Activated CD4-positive, alpha-beta T cell treated with anti-CD3 and anti-CD28 coated beads, Interleukin-2, amount 10 ng/mL, durations not matched to agents 24 days and 14 days (primary cell): Measurements from ENCODE around the gene IGSF6. TPM values are rescaled to one million over a fixed set of nuclear protein-coding genes. Genes with fewer than 3 reads are reported as not detected.
"Not testable (repeated sequence)": the region's sequence is repeated elsewhere in the genome, so short reads cannot be mapped to it uniquely, and the experiment has no call there.

ENCODE experiments used
- DNase-seq: peaks from one replicate; pipeline ENCODE4 v3.0.0; 2022
- H3K27ac Mint-ChIP-seq: one replicate; pipeline ENCODE4 v1.8.0; 2022; ENCODE audit warnings: mild to moderate bottlenecking, mixed read lengths
- H3K27me3 Mint-ChIP-seq: one replicate; pipeline ENCODE4 v1.8.0; 2022; ENCODE audit warnings: mixed read lengths
- H3K36me3 Mint-ChIP-seq: one replicate; pipeline ENCODE4 v1.8.0; 2022; ENCODE audit warnings: low read depth, mild to moderate bottlenecking, mixed read lengths
- H3K4me1 Mint-ChIP-seq: one replicate; pipeline ENCODE4 v1.8.0; 2021; ENCODE audit warnings: mixed read lengths
- H3K4me3 Mint-ChIP-seq: one replicate; pipeline ENCODE4 v1.8.0; 2022; ENCODE audit warnings: mild to moderate bottlenecking, moderate library complexity, mixed read lengths
- H3K9me3 Mint-ChIP-seq: one replicate; pipeline ENCODE4 v1.8.0; 2021; ENCODE audit warnings: mixed read lengths
- intact Hi-C: fragments of 100-400 bp; cut with micrococcal nuclease; formaldehyde crosslinking; loops from one replicate; pipeline ENCODE4 v1.15.1; 2023
- total RNA-seq: library from RNA; stranded (reverse); gene quantifications from 2 replicates; pipeline ENCODE4 v1.2.3, GENCODE V29; 2022

IGSF6 gene
- total RNA-seq, 1 donor from 2014 or later, result not detected

GRCh38 chr16:21611556-21612384 is 40.6 kb downstream of the IGSF6 start:
- Mint-ChIP-seq H3K36me3 (peaks cover 23% of the 10 kb centered on the region), H3K4me1 (peaks cover 53% of the 10 kb centered on the region), H3K27ac (no peak overlapping the region), H3K4me3 (no peak overlapping the region), H3K9me3 (no peaks in the 10 kb centered on the region), H3K27me3 (no peaks in the 10 kb centered on the region)
- DNase-seq, result no peak
- intact Hi-C loops, result no loop called here

GRCh38 chr16:21611198-21611555 is 41.2 kb downstream of the IGSF6 start:
- Mint-ChIP-seq H3K27me3 (no peaks in the 10 kb centered on the region), H3K4me3 (no peak overlapping the region), H3K4me1 (peaks cover 51% of the 10 kb centered on the region), H3K36me3 (peaks cover 23% of the 10 kb centered on the region), H3K9me3 (no peaks in the 10 kb centered on the region), H3K27ac (no peak overlapping the region)
- intact Hi-C loops, result no loop called here
- no peak for DNase-seq

- Mint-ChIP-seq H3K36me3 (peaks cover 19% of the 10 kb centered on the region), H3K4me3 (no peak overlapping the region), H3K27me3 (no peaks in the 10 kb centered on the region), H3K9me3 (no peaks in the 10 kb centered on the region), H3K27ac (no peak overlapping the region), H3K4me1 (peaks cover 49% of the 10 kb centered on the region)
- intact Hi-C loops, result no loop called here
- DNase-seq, result no peak
Measured at GRCh38 chr16:21610766-21611165, 41.6 kb downstream of the IGSF6 start.

- Mint-ChIP-seq H3K27ac (no peak overlapping the region), H3K36me3 (peaks cover 16% of the 10 kb centered on the region), H3K4me1 (peaks cover 50% of the 10 kb centered on the region), H3K27me3 (no peaks in the 10 kb centered on the region), H3K9me3 (no peaks in the 10 kb centered on the region), H3K4me3 (no peak overlapping the region)
- intact Hi-C loops, result no loop called here
- DNase-seq, result no peak
Measured at GRCh38 chr16:21610006-21610544, 42.3 kb downstream of the IGSF6 start.

GRCh38 chr16:21608639-21609328 is 43.6 kb downstream of the IGSF6 start:
- no peaks in the 10 kb centered on the region for H3K9me3 Mint-ChIP-seq
- peaks cover 51% of the 10 kb centered on the region for H3K4me1 Mint-ChIP-seq
- H3K27me3 Mint-ChIP-seq, result no peaks in the 10 kb centered on the region
- H3K4me3 Mint-ChIP-seq, result peak overlapping the region; percentile 25
- peak; percentile 78 for DNase-seq
- no peak overlapping the region for H3K27ac Mint-ChIP-seq
- H3K36me3 Mint-ChIP-seq, result peaks cover 6% of the 10 kb centered on the region
- intact Hi-C loops, result loop anchor here (1.0 kb wide), 1 partner anchor 8 kb away; no protein-coding TSS in a partner anchor

GRCh38 chr16:21605848-21606247 is 46.6 kb downstream of the IGSF6 start:
- H3K27me3 Mint-ChIP-seq, H3K4me3 Mint-ChIP-seq, H3K36me3 Mint-ChIP-seq, DNase-seq, H3K9me3 Mint-ChIP-seq, intact Hi-C loops, H3K27ac Mint-ChIP-seq: not testable (repeated sequence)
- peaks cover 55% of the 10 kb centered on the region for H3K4me1 Mint-ChIP-seq

GRCh38 chr16:21603928-21604327 is 48.5 kb downstream of the IGSF6 start:
- intact Hi-C loops, result no loop called here
- no peaks in the 10 kb centered on the region for H3K9me3 Mint-ChIP-seq

GRCh38 chr16:21602785-21603184 is 49.6 kb downstream of the IGSF6 start:
- no peak overlapping the region for H3K4me3 Mint-ChIP-seq
- H3K36me3 Mint-ChIP-seq, result peaks cover 1% of the 10 kb centered on the region
- H3K4me1 Mint-ChIP-seq, result peaks cover 46% of the 10 kb centered on the region
- DNase-seq, result no peak
- intact Hi-C loops, result no loop called here
- no peak overlapping the region for H3K27ac Mint-ChIP-seq
- no peaks in the 10 kb centered on the region for H3K27me3 Mint-ChIP-seq
- no peaks in the 10 kb centered on the region for H3K9me3 Mint-ChIP-seq

More at GRCh38 chr16:21603928-21604327, 48.5 kb downstream of the IGSF6 start:
- Mint-ChIP-seq H3K27ac (no peak overlapping the region), H3K4me1 (peaks cover 49% of the 10 kb centered on the region), H3K27me3 (no peaks in the 10 kb centered on the region), H3K4me3 (no peak overlapping the region), H3K36me3 (peaks cover 1% of the 10 kb centered on the region)
- DNase-seq, result no peak

- intact Hi-C loops, result loop anchor here (1.0 kb wide), 1 partner anchor 9 kb away; no protein-coding TSS in a partner anchor
- no peaks in the 10 kb centered on the region for H3K27me3 Mint-ChIP-seq
- peaks cover 1% of the 10 kb centered on the region for H3K36me3 Mint-ChIP-seq
- peak; percentile 70 for DNase-seq
- peaks cover 46% of the 10 kb centered on the region for H3K4me1 Mint-ChIP-seq
- peak overlapping the region; percentile 97 for H3K4me3 Mint-ChIP-seq
- H3K27ac Mint-ChIP-seq, result peak overlapping the region; percentile 93
- H3K9me3 Mint-ChIP-seq, result no peaks in the 10 kb centered on the region
Measured at GRCh38 chr16:21600031-21600773, 52.2 kb downstream of the IGSF6 start.

- Mint-ChIP-seq H3K27me3 (no peaks in the 10 kb centered on the region), H3K4me3 (peak within 1 kb of the TSS; percentile 97), H3K4me1 (peaks cover 45% of the 10 kb centered on the region), H3K9me3 (no peaks in the 10 kb centered on the region), H3K36me3 (peaks cover 1% of the 10 kb centered on the region), H3K27ac (peak within 1 kb of the TSS; percentile 93)
- peak; percentile 99 for DNase-seq
- intact Hi-C loops, result loop anchor here (1.0 to 10.0 kb wide), 5 partner anchors 10 to 591 kb away; partner anchors contain the start of gene UQCRC2
Measured at GRCh38 chr16:21599122-21600030, 53.0 kb downstream of the IGSF6 start, which contains the start of gene METTL9. Gene METTL9 (plus strand): TSS chr16:21599577. CDS start chr16:21599734, 157 bp downstream.

GRCh38 chr16:21598701-21599121 is 53.7 kb downstream of the IGSF6 start:
- Mint-ChIP-seq H3K27me3 (no peaks in the 10 kb centered on the region), H3K36me3 (peaks cover 1% of the 10 kb centered on the region), H3K4me1 (peaks cover 42% of the 10 kb centered on the region), H3K9me3 (no peaks in the 10 kb centered on the region), H3K27ac (peak overlapping the region; percentile 85), H3K4me3 (peak overlapping the region; percentile 89)
- intact Hi-C loops, result loop anchor here (1.0 to 10.0 kb wide), 4 partner anchors 46 to 592 kb away; partner anchors contain the start of gene UQCRC2
- DNase-seq, result peak; percentile 80

GRCh38 chr16:21598206-21598605 is 54.2 kb downstream of the IGSF6 start:
- Mint-ChIP-seq H3K27ac (peak overlapping the region; percentile 85), H3K4me3 (peak overlapping the region; percentile 89), H3K9me3 (no peaks in the 10 kb centered on the region), H3K4me1 (peaks cover 38% of the 10 kb centered on the region), H3K36me3 (peaks cover 1% of the 10 kb centered on the region), H3K27me3 (no peaks in the 10 kb centered on the region)
- DNase-seq, result no peak
- intact Hi-C loops, result loop anchor here (2.0 to 10.0 kb wide), 3 partner anchors 47 to 593 kb away; partner anchors contain the start of gene UQCRC2
